ENCODE measurements around the gene PPARA. TPM values are rescaled to one million over a fixed set of nuclear protein-coding genes. Genes with fewer than 3 reads are reported as not detected.
A peak's percentile ranks its signal among the peaks of the same experiment; 100 is the strongest.

PPARA gene
- total RNA-seq, 1 donor from 2014 or later, result 12.9 TPM

- ATAC-seq, result no peak
These were observed 128.6 kb downstream of the PPARA start for GRCh38 chr22:46278656-46279645.

- ATAC-seq, result peak; percentile 45
These were observed 129.9 kb downstream of the PPARA start for GRCh38 chr22:46280063-46280817.

GRCh38 chr22:46280999-46281623, 130.8 kb downstream of the PPARA start:
- ATAC-seq, result peak; percentile 26

DNA sequence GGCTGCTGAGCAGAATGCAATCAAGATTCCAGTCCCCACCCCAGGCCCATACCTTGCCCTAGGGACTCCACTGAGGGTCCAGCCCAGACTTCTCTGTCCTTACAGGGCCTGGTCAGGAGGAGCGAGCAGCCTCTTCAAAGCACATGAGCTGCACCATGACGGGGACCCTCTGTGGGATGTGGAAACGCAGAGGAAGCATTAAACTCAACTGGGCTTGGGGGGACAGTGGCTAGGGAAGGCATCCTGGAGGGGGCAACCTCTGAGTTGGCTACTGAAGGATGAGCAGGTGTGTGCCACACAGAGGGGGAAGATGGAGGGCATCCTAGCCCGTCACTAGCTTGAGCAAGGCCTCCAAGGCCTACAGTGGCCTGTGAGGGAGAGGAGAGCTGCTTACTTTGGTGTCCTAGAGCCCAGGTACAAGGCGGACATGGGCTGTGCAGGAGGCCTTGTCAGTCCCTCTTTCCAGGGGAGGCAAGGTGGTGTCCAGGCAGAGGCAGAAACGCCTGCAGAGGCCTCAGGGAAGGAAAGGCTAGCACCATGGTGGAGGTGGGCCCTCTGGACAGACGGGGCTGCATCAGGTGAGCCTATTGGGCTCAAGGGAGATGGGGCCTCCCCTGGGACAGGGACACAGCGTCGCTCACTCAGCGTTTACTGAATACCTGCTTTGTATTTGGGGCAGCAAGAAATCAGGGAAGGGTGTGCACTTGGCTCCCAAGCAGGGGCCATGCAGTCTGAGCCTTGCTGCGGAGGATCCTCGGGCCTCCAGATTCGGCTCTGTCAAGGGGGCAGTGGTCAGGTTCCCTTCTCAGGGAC, 131.7 kb downstream of the PPARA start:
- no peak for ATAC-seq

DNA sequence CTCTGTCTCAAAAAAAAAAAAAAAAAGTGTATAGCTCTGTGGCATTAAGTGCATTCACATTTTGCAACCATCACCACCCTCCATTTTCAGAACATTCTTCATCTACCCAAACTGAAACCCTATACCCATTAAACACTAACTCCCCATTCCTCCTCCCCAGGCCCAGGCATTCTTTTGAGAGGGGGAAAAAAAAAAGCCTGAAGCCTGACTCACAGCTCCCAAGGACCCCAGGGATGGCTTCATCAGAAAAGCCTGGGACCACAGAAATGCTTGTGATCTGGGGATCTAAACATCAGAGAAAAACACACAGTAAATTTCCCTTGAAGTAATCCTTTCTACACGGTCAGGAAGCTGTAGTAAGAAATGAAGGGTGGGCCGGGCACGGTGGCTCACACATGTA, 135.7 kb downstream of the PPARA start:
- no peak for ATAC-seq

GRCh38 chr22:46286941-46287872, 136.9 kb downstream of the PPARA start:
- no peak for ATAC-seq

- ATAC-seq, result peak; percentile 65
These were observed 137.8 kb downstream of the PPARA start for GRCh38 chr22:46287873-46288751.

- no peak for ATAC-seq
These were observed 138.5 kb downstream of the PPARA start for GRCh38 chr22:46288846-46289243.

DNA sequence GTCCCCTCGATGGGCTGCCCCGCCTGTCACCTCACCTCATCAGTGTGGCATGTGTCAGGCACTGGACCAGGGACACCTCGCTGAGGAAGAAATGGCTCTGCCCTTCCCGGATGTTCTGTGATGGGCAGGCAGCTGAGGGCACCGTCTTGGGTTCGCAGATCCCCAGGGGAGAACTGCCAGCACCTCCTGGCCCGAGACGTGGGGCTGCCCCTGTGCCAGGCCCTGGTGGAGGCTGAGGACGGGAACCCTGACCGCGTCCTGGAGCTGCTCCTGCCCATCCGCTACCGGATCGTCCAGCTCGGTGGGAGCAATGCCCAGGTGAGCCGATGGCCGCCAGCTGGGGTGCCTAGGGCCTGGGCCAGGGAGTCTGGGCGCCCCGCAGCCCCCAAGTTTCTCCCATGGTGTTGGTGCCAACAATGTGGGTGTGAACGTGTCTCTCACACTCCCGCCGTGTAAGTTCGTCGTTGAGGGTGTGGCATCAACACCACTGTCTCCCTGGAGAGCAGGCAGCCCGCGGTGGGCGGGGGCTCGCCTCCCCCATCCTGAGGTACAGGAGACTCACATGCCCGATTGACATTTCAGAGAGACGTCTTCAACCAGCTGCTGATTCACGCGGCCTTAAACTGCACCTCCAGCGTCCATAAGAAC, 139.0 kb downstream of the PPARA start:
- no peak for ATAC-seq

GRCh38 chr22:46290121-46290842, 140.0 kb downstream of the PPARA start:
- ATAC-seq, result no peak

- no peak for ATAC-seq
These were observed 140.8 kb downstream of the PPARA start for GRCh38 chr22:46290843-46291785.

GRCh38 chr22:46292173-46292572, 141.8 kb downstream of the PPARA start:
- no peak for ATAC-seq

DNA sequence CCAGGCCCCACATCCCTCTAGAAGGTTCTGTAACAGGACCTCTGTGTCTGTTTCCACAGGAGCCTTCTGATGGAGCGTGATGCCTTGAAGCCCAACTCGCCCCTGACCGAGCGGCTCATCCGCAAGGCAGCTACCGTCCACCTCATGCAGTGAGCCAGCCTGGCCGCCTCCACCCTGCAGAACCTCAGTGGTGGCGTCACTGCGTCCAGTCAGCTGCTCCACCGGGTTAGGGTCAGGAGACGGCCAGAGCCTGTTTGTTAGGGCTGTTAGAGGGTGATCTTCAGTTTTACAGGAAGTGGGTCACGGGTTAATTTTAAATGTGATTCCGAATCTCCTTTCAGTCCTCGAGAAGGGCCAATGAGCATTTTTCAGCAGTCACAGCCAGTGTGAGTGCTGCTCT, 142.4 kb downstream of the PPARA start:
- no peak for ATAC-seq
